H1 (cell line): Measurements from ENCODE around the gene UPP1. TPM values are rescaled to one million over a fixed set of nuclear protein-coding genes. Genes with fewer than 3 reads are reported as not detected.

ENCODE experiments used
- CTCF ChIA-PET: fragments of 300-600 bp; sonication (Branson Sonifier 250); formaldehyde crosslinking; loops from one replicate; lab custom pipeline; 2021; ENCODE audit not compliant: partially characterized antibody; lab: Charles Lee
- POLR2A ChIA-PET: fragments of 300-600 bp; sonication (Branson Sonifier 250); formaldehyde crosslinking; loops from one replicate; lab custom pipeline; 2021; ENCODE audit warnings: inconsistent platforms; ENCODE audit not compliant: partially characterized antibody; lab: Charles Lee
- DNase-seq, 2 experiments: peaks; one replicate each; pipeline versions ENCODE4 v3.0.0 to v3.0.0-alpha.2; 2010 to 2022; ENCODE audit warnings: low spot score in 2 of 2, low read depth in 1 of 2, mixed read lengths in 1 of 2
- FAIRE-seq: peaks from 2 replicates; lab custom pipeline; 2011; peaks lifted over from hg19 to GRCh38; lab: Jason Lieb, UNC
- H2AFZ ChIP-seq: 2 replicates; pipeline ENCODE4 v1.8.1; 2012; ENCODE audit warnings: low read length, inconsistent platforms
- H2AK5ac ChIP-seq: 2 replicates; pipeline ENCODE4 v1.6.1; 2013; ENCODE audit warnings: low read depth, low read length
- H2BK120ac ChIP-seq: replicated peaks from 2 replicates; pipeline ENCODE3; 2013; ENCODE audit warnings: low read depth, low read length, inconsistent platforms
- H2BK12ac ChIP-seq: 2 replicates; pipeline ENCODE4 v1.6.1; 2013; ENCODE audit warnings: low read depth, low read length
- H2BK15ac ChIP-seq: 2 replicates; pipeline ENCODE4 v1.6.1; 2013; ENCODE audit warnings: low read length
- H2BK20ac ChIP-seq: 2 replicates; pipeline ENCODE4 v1.6.1; 2013; ENCODE audit warnings: low read length
- H2BK5ac ChIP-seq: 2 replicates; pipeline ENCODE4 v1.6.1; 2013; ENCODE audit warnings: low read depth, low read length
- H3K14ac ChIP-seq: 2 replicates; pipeline ENCODE4 v1.6.1; 2013; ENCODE audit warnings: inconsistent platforms; ENCODE audit not compliant: insufficient read length
- H3K18ac ChIP-seq: 2 replicates; pipeline ENCODE4 v1.6.1; 2013; ENCODE audit warnings: low read length; ENCODE audit errors: extremely low read depth
- H3K23ac ChIP-seq: 2 replicates; pipeline ENCODE4 v1.6.1; 2013; ENCODE audit warnings: inconsistent platforms; ENCODE audit not compliant: insufficient read length
- H3K23me2 ChIP-seq: 2 replicates; pipeline ENCODE4 v1.6.1; 2013; ENCODE audit warnings: low read depth, low read length
- H3K27ac ChIP-seq: 2 replicates; pipeline ENCODE4 v1.6.1; 2011; ENCODE audit warnings: low read depth, low read length, inconsistent platforms
- H3K27me3 ChIP-seq, 4 experiments: replicated peaks in 1 of 4; 1 replicate in 1 of 4; 2 replicates in 3 of 4; pipeline versions ENCODE4 v1.6.1 to v1.8.1; 2011 to 2013; ENCODE audit warnings: low read length in 3 of 4, mild to moderate bottlenecking in 3 of 4, inconsistent platforms in 2 of 4, mixed read lengths in 2 of 4, moderate library complexity in 1 of 4; ENCODE audit not compliant: control insufficient read depth in 3 of 4, insufficient read depth in 3 of 4; ENCODE audit errors: extremely low read depth in 1 of 4
- H3K36me3 ChIP-seq, 4 experiments: 2 replicates each; pipeline versions ENCODE4 v1.6.1 to v1.8.1; 2011 to 2013; ENCODE audit warnings: mild to moderate bottlenecking in 4 of 4, low read length in 3 of 4, moderate library complexity in 2 of 4, control low read depth in 1 of 4, inconsistent platforms in 1 of 4; ENCODE audit not compliant: insufficient read depth in 4 of 4, control insufficient read depth in 2 of 4
- H3K4ac ChIP-seq: replicated peaks from 2 replicates; pipeline ENCODE3; 2013; ENCODE audit warnings: low read length, low read depth, mixed read lengths, inconsistent platforms; ENCODE audit not compliant: insufficient read length
- H3K4me1 ChIP-seq, 4 experiments: replicated peaks in 1 of 4; 1 replicate in 1 of 4; 2 replicates in 3 of 4; pipeline versions ENCODE4 v1.6.1 to v1.8.1; 2011 to 2013; ENCODE audit warnings: low read length in 3 of 4, inconsistent platforms in 2 of 4, mixed read lengths in 1 of 4; ENCODE audit not compliant: insufficient read depth in 4 of 4, control insufficient read depth in 3 of 4
- H3K4me2 ChIP-seq, 2 experiments: 2 replicates each; pipeline versions ENCODE4 v1.6.1 to v1.8.1; 2011 to 2013; ENCODE audit warnings: low read depth in 2 of 2, low read length in 2 of 2, control low read depth in 1 of 2, inconsistent platforms in 1 of 2, mild to moderate bottlenecking in 1 of 2; ENCODE audit not compliant: insufficient read depth in 1 of 2
- H3K4me3 ChIP-seq, 4 experiments: fragments of 200-600, 300-600 bp in 1 of 4; sonication (generic), shearing (Covaris generic), sonication (Bioruptor Twin) in 1 of 4; 2 replicates each; pipeline versions ENCODE4 v1.5.1 to v1.8.1; 2011 to 2016; ENCODE audit warnings: low read length in 4 of 4, low read depth in 3 of 4, control low read depth in 2 of 4, inconsistent platforms in 2 of 4, mild to moderate bottlenecking in 2 of 4, mixed read lengths in 1 of 4, moderate library complexity in 1 of 4; ENCODE audit not compliant: insufficient read depth in 2 of 4; ENCODE audit errors: extremely low read depth in 1 of 4
- H3K56ac ChIP-seq: replicated peaks from 2 replicates; pipeline ENCODE3; 2013; ENCODE audit warnings: low read depth, mild to moderate bottlenecking, mixed read lengths, low read length, inconsistent platforms; ENCODE audit not compliant: insufficient read length
- H3K79me1 ChIP-seq: 2 replicates; pipeline ENCODE4 v1.6.1; 2013; ENCODE audit warnings: low read depth, low read length, control low read depth
- H3K79me2 ChIP-seq, 2 experiments: 2 replicates each; pipeline versions ENCODE4 v1.6.1 to v1.8.1; 2012 to 2013; ENCODE audit warnings: low read length in 2 of 2, mild to moderate bottlenecking in 2 of 2, inconsistent platforms in 1 of 2; ENCODE audit not compliant: insufficient read depth in 2 of 2, control insufficient read depth in 1 of 2
- H3K9ac ChIP-seq, 4 experiments: replicated peaks in 1 of 4; 1 replicate in 1 of 4; 2 replicates in 3 of 4; pipeline versions ENCODE4 v1.6.1 to v1.8.1; 2011 to 2013; ENCODE audit warnings: low read depth in 3 of 4, low read length in 3 of 4, control low read depth in 2 of 4, mild to moderate bottlenecking in 2 of 4, moderate library complexity in 2 of 4, inconsistent platforms in 1 of 4; ENCODE audit errors: extremely low read depth in 1 of 4
- H3K9me3 ChIP-seq, 2 experiments: 2 replicates each; pipeline versions ENCODE4 v1.6.1 to v1.8.1; 2012 to 2013; ENCODE audit warnings: mild to moderate bottlenecking in 2 of 2, moderate library complexity in 2 of 2, control low read depth in 1 of 2, inconsistent platforms in 1 of 2, low read depth in 1 of 2, low read length in 1 of 2, mixed read lengths in 1 of 2; ENCODE audit not compliant: insufficient read depth in 2 of 2
- H4K20me1 ChIP-seq, 2 experiments: replicated peaks in 1 of 2; 2 replicates each; pipeline versions ENCODE3 to v1.8.1; 2011 to 2013; ENCODE audit warnings: inconsistent platforms in 2 of 2, low read length in 2 of 2, mild to moderate bottlenecking in 1 of 2; ENCODE audit not compliant: insufficient read depth in 2 of 2, control insufficient read depth in 1 of 2
- H4K5ac ChIP-seq: 2 replicates; pipeline ENCODE4 v1.6.1; 2013; ENCODE audit warnings: low read length, low read depth, mixed read lengths, inconsistent platforms; ENCODE audit not compliant: insufficient read length
- H4K8ac ChIP-seq: 2 replicates; pipeline ENCODE4 v1.8.0; 2013; ENCODE audit warnings: mild to moderate bottlenecking, moderate library complexity, low read length, inconsistent platforms; ENCODE audit not compliant: insufficient read depth; ENCODE audit errors: extremely low read depth
- H4K91ac ChIP-seq: replicated peaks from 2 replicates; pipeline ENCODE3; 2013; ENCODE audit warnings: low read length, mixed read lengths, inconsistent platforms; ENCODE audit not compliant: insufficient read length
- RXRA ChIP-seq: IDR thresholded peaks from 2 replicates; pipeline ENCODE4 v1.6.1; 2011; ENCODE audit warnings: low read depth, mild to moderate bottlenecking, low read length, moderate library complexity; ENCODE audit not compliant: insufficient read depth
- WGBS, 2 experiments: shearing (Covaris generic) in 1 of 2; methylation state at CpG; one replicate each; pipeline versions ENCODE4 v1.1.6 to v1.1.7; 2013 to 2015; ENCODE audit warnings: low lambda C conversion rate in 2 of 2, mixed read lengths in 2 of 2, inconsistent platforms in 1 of 2, low coverage in 1 of 2, missing lambda C conversion rate in 1 of 2; ENCODE audit not compliant: insufficient replicate concordance in 2 of 2, insufficient coverage in 1 of 2, insufficient read length in 1 of 2; ENCODE audit errors: extremely low coverage in 1 of 2, missing lambda C conversion rate in 1 of 2; 5-methylcytosine and 5-hydroxymethylcytosine counted together
- polyA plus RNA-seq, 7 experiments: library from polyadenylated mRNA; depleted of rRNA in 3 of 7; stranded (reverse) in 5 of 7; unstranded in 2 of 7; fragments of >200 nt in 5 of 7; fragments of 200-250 nt in 2 of 7; gene quantifications; 1 replicate in 5 of 7; 2 replicates in 1 of 7; 4 replicates in 1 of 7; pipeline versions ENCODE4 v1.2.1 to v1.2.3, GENCODE V29; 2011 to 2013; ENCODE audit warnings: missing spikeins in 2 of 7, mixed read lengths in 2 of 7
- total RNA-seq: library from RNA; stranded (reverse); fragmentation: NEBNext Ultra II Directional; extraction: Animal tissue kit (Norgen Biotek cat#: 25700); gene quantifications from 2 replicates; pipeline ENCODE4 v1.2.1, GENCODE V29; 2021

Gene UPP1
- total and polyA plus RNA-seq, 2 of the 8 experiments (the other 6 are each of a cell fraction or from before 2014, with no cell fraction given), result 40.7 to 46.2 TPM

DNA sequence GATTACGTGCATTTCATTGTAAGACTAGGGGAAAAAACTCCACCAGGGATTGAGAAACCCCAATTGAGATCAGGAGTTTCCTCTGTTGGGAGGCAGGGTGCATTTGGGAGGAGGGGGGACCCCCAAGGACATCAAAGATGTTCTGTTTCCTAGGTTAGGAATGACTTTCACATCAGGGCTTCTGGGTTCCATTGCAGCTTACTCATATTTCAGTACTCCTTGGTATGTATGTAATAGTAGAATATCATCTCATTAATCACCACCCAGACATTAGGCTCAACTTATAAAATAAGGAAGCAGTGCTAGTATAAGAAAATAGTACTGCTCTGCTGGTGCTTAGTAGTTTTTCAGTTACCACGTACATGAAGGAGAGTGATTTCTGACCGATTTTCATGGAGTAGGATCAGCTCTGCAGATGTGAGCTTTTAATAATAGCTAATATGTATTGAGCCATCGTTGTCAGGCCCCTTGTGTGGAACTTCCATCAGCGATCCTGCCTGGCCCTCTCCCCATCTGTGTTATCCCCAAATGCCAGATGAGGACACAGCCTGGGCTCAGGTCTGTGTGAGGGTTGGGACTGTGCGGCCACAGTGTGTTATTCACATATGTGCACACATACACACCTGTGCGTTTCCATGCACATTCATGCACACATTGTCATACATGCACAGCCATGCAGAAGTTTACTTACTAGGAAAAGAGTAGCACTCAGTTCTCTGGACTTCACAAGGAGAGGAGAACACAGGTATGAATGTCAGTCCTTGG is 23.5 kb downstream of the UPP1 start:
- H2AK5ac ChIP-seq, result no peak overlapping the region
- H4K8ac ChIP-seq, result no peak overlapping the region
- no peak overlapping the region for H4K5ac ChIP-seq
- no peak overlapping the region for H3K4ac ChIP-seq
- H2BK15ac ChIP-seq, result no peak overlapping the region
- H3K9me3 ChIP-seq, result no peaks in the 10 kb centered on the region
- POLR2A ChIA-PET, result no interaction called here
- no peaks in the 10 kb centered on the region for H3K4me1 ChIP-seq
- 91% methylated on average over 7 of the region's 7 CpGs; no CpG with 5 or more reads in 1 of the 2 experiments for WGBS, 2 experiments
- H3K9ac ChIP-seq, result no peak overlapping the region
- H2BK5ac ChIP-seq, result no peak overlapping the region
- H3K56ac ChIP-seq, result no peak overlapping the region
- no peaks in the 10 kb centered on the region for H3K23me2 ChIP-seq
- no peak overlapping the region for H3K4me2 ChIP-seq
- FAIRE-seq, result no peak
- no peaks in the 10 kb centered on the region for H3K79me2 ChIP-seq
- no peak for DNase-seq
- H3K36me3 ChIP-seq, result peaks cover 4 to 14% (median 12%) of the 10 kb centered on the region in 4 experiments; a peak in 7 of 8 replicates
- H2BK120ac ChIP-seq, result no peak overlapping the region
- H2BK12ac ChIP-seq, result no peak overlapping the region
- H4K20me1 ChIP-seq, result no peaks in the 10 kb centered on the region
- no peak overlapping the region for H3K27ac ChIP-seq
- CTCF ChIA-PET, result interaction anchor here (0.7 to 1.8 kb wide), 4 partner anchors 97 to 168 kb away, joined by 3 to 7 read pairs (median 4); no protein-coding TSS in a partner anchor
- no peak overlapping the region for H3K18ac ChIP-seq
- no peak overlapping the region for H3K23ac ChIP-seq
- H3K14ac ChIP-seq, result no peak overlapping the region
- no peak overlapping the region for H2AFZ ChIP-seq
- H3K79me1 ChIP-seq, result no peaks in the 10 kb centered on the region
- no peak overlapping the region for H2BK20ac ChIP-seq
- no peaks in the 10 kb centered on the region; a peak in 1 of 7 replicates for H3K27me3 ChIP-seq
- H3K4me3 ChIP-seq, result no peak overlapping the region
- H4K91ac ChIP-seq, result no peak overlapping the region
- no peak for TF ChIP-seq RXRA
